HepG2 (cell line): ENCODE results near the gene TCF7L2. TPM values are rescaled to one million over a fixed set of nuclear protein-coding genes. Genes with fewer than 3 reads are reported as not detected.

Experiments used
- CTCF ChIP-seq: sonication (generic); formaldehyde crosslinking; IDR thresholded peaks from 2 replicates; pipeline ENCODE4 v1.5.0; 2020; ENCODE audit warnings: mild to moderate bottlenecking, missing genetic modification reagents, moderate library complexity
- EHMT2 ChIP-seq: fragments of 200-600 bp; sonication (generic); IDR thresholded peaks from 2 replicates; pipeline ENCODE4 v1.7.0; 2017; ENCODE audit warnings: antibody characterized with exemption, low read depth, low read length, borderline replicate concordance
- FOXJ3 ChIP-seq: sonication (generic); formaldehyde crosslinking; IDR thresholded peaks from 2 replicates; pipeline ENCODE4 v1.4.0; 2020; ENCODE audit warnings: missing genetic modification reagents, mild to moderate bottlenecking, borderline replicate concordance
- HMGA1 ChIP-seq: sonication (generic); formaldehyde crosslinking; conservative IDR thresholded peaks from 2 replicates; pipeline ENCODE4 v1.4.0; 2020; ENCODE audit warnings: missing genetic modification reagents
- HNF4A ChIP-seq: sonication (generic); formaldehyde crosslinking; IDR thresholded peaks from 2 replicates; pipeline ENCODE4 v1.4.0; 2020; ENCODE audit warnings: missing genetic modification reagents
- HOXA5 ChIP-seq: sonication (generic); formaldehyde crosslinking; IDR thresholded peaks from 2 replicates; pipeline ENCODE4 v1.4.0; 2020; ENCODE audit warnings: missing genetic modification reagents
- KDM2A ChIP-seq: sonication (generic); formaldehyde crosslinking; IDR thresholded peaks from 2 replicates; pipeline ENCODE4 v1.4.0; 2020; ENCODE audit warnings: low read depth, missing genetic modification reagents, borderline replicate concordance
- MAFG ChIP-seq: sonication (generic); formaldehyde crosslinking; IDR thresholded peaks from 2 replicates; pipeline ENCODE4 v1.5.1; 2020; ENCODE audit warnings: mild to moderate bottlenecking, missing genetic modification reagents
- NFIB ChIP-seq: sonication (generic); formaldehyde crosslinking; IDR thresholded peaks from 2 replicates; pipeline ENCODE4 v1.9.0; 2021; ENCODE audit warnings: missing genetic modification reagents, mild to moderate bottlenecking, borderline replicate concordance
- PRPF4 ChIP-seq: fragments of 200-400 bp; formaldehyde crosslinking; IDR thresholded peaks from 2 replicates; pipeline ENCODE4 v1.6.1; 2016; ENCODE audit warnings: low read length, low read depth; ENCODE audit not compliant: poor library complexity, severe bottlenecking
- SMARCE1 ChIP-seq: fragments of 450-650 bp; IDR thresholded peaks from 2 replicates; pipeline ENCODE4 v1.6.1; 2017; ENCODE audit warnings: borderline replicate concordance
- SNAPC2 ChIP-seq: sonication (generic); formaldehyde crosslinking; IDR thresholded peaks from 2 replicates; pipeline ENCODE4 v1.8.1; 2022; ENCODE audit warnings: mild to moderate bottlenecking, missing genetic modification reagents
- SRF ChIP-seq: IDR thresholded peaks from 2 replicates; pipeline ENCODE4 v1.6.1; 2011; ENCODE audit warnings: mild to moderate bottlenecking, low read depth, low read length, moderate library complexity
- ZFP36 ChIP-seq: fragments of 150-350 bp; IDR thresholded peaks from 2 replicates; pipeline ENCODE4 v1.6.1; 2018; ENCODE audit warnings: borderline replicate concordance, low read length, low read depth; ENCODE audit not compliant: partially characterized antibody
- ZFP41 ChIP-seq: sonication (generic); formaldehyde crosslinking; IDR thresholded peaks from 2 replicates; pipeline ENCODE4 v1.4.0; 2020; ENCODE audit warnings: mild to moderate bottlenecking, missing genetic modification reagents, borderline replicate concordance
- ZNF496 ChIP-seq: sonication (generic); formaldehyde crosslinking; IDR thresholded peaks from 2 replicates; pipeline ENCODE4 v1.8.1; 2023; ENCODE audit warnings: mild to moderate bottlenecking, moderate library complexity, missing genetic modification reagents; ENCODE audit not compliant: insufficient replicate concordance
- ZNF501 ChIP-seq: sonication (generic); formaldehyde crosslinking; IDR thresholded peaks from 2 replicates; pipeline ENCODE4 v1.5.1; 2020; ENCODE audit warnings: mild to moderate bottlenecking, moderate library complexity, missing genetic modification reagents
- ZNF562 ChIP-seq: sonication (generic); formaldehyde crosslinking; IDR thresholded peaks from 2 replicates; pipeline ENCODE4 v1.8.0; 2022; ENCODE audit warnings: missing genetic modification reagents, borderline replicate concordance
- ZNF567 ChIP-seq: sonication (generic); formaldehyde crosslinking; IDR thresholded peaks from 2 replicates; pipeline ENCODE4 v1.8.1; 2023; ENCODE audit warnings: mild to moderate bottlenecking, missing genetic modification reagents, borderline replicate concordance
- ZNF772 ChIP-seq: sonication (generic); formaldehyde crosslinking; IDR thresholded peaks from 2 replicates; pipeline ENCODE4 v1.5.0; 2020; ENCODE audit warnings: mild to moderate bottlenecking, missing genetic modification reagents
- ZSCAN9 ChIP-seq: IDR thresholded peaks from 2 replicates; pipeline ENCODE4 v1.6.1; 2016; ENCODE audit warnings: borderline replicate concordance
- polyA plus RNA-seq, 8 experiments: library from polyadenylated mRNA; depleted of rRNA in 3 of 8; stranded (reverse) in 7 of 8; unstranded in 1 of 8; fragments of >200 nt; fragmentation: Illumina TruSeq in 4 of 8; extraction: Trizol in 4 of 8; gene quantifications; 2 replicates each; pipeline versions ENCODE4 v1.2.1 to v1.2.3, GENCODE V29; 2011 to 2016; ENCODE audit warnings: low read depth in 4 of 8, missing spikeins in 1 of 8, mixed read lengths in 1 of 8; ENCODE audit not compliant: insufficient read depth in 1 of 8
- total RNA-seq, 5 experiments: library from RNA; depleted of rRNA; stranded (reverse); fragments of >200 nt; fragmentation: Illumina TruSeq; extraction: Trizol; gene quantifications; 2 replicates each; pipeline ENCODE4 v1.2.3, GENCODE V29; 2016; ENCODE audit warnings: low read depth in 1 of 5
- TF ChIP-seq, protein P1 (sequence below): sonication (generic); formaldehyde crosslinking; IDR thresholded peaks from 2 replicates; pipeline ENCODE4 v1.4.0; 2020; ENCODE audit warnings: low read depth, mild to moderate bottlenecking, missing genetic modification reagents

The TCF7L2 gene
- total and polyA plus RNA-seq, 2 of the 13 experiments (the other 11 are each of a cell fraction or from before 2014, with no cell fraction given) = 3.9 to 13.7 TPM

GRCh38 chr10:113019692-113020474 lies 69.8 kb downstream of the TCF7L2 start (continued):
- TF ChIP-seq ZNF501 (no peak; the same call in 1 of the 2 replicates), SNAPC2 (CRISPR knock-in tag) (no peak), ZFP41 (CRISPR knock-in tag) (no peak), CTCF (no peak), ZFP36 (no peak), HMGA1 (no peak), FOXJ3 (CRISPR knock-in tag) (peak; percentile 85; the same call in 1 of the 2 replicates), KDM2A (no peak), SMARCE1 (no peak), PRPF4 (no peak), ZNF562 (CRISPR knock-in tag) (no peak), ZNF772 (0 out of 2 replicates have a peak, but pooled peaks have one; percentile 33), HOXA5 (CRISPR knock-in tag) (no peak), NFIB (CRISPR knock-in tag) (no peak), ZSCAN9 (CRISPR knock-in tag) (no peak), EHMT2 (no peak), ZNF567 (CRISPR knock-in tag) (no peak), MAFG (CRISPR knock-in tag) (no peak), HNF4A (CRISPR knock-in tag) (peak; percentile 91), ZNF496 (CRISPR knock-in tag) (no peak), SRF (no peak)
- TF ChIP-seq, protein P1, sequence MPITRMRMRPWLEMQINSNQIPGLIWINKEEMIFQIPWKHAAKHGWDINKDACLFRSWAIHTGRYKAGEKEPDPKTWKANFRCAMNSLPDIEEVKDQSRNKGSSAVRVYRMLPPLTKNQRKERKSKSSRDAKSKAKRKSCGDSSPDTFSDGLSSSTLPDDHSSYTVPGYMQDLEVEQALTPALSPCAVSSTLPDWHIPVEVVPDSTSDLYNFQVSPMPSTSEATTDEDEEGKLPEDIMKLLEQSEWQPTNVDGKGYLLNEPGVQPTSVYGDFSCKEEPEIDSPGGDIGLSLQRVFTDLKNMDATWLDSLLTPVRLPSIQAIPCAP (CRISPR knock-in tag) = no peak
